K562 (cell line): Measurements from ENCODE around the gene CCDC159. TPM values are rescaled to one million over a fixed set of nuclear protein-coding genes. Genes with fewer than 3 reads are reported as not detected.

ENCODE experiments used
- ATAC-seq: fragments of 200-7000 bp; cut with Tn5 transposase; 3 replicates; pipeline ENCODE4 v1.9.1; 2020; ENCODE audit warnings: moderate library complexity
- BruUV-seq: library from RNA; stranded (reverse); fragments of 400-500 nt; replicated peaks from 2 replicates; lab custom pipeline; 2021; lab: Mats Ljungman, UMichigan
- CTCF ChIA-PET: fragments of 300-600 bp; formaldehyde crosslinking; extraction: SDS; loops from one replicate; lab custom pipeline; 2021; ENCODE audit warnings: low intra/inter-chr PET ratio; lab: Yijun Ruan, JAX
- POLR2A ChIA-PET: fragments of 300-600, 350-650 bp; sonication (Branson Sonifier 250); formaldehyde crosslinking; extraction: SDS; loops from one replicate; lab custom pipeline; 2021; ENCODE audit warnings: antibody characterized with exemption, inconsistent platforms; lab: Yijun Ruan, JAX
- DNase-seq, 4 experiments: peaks; one replicate each; pipeline versions ENCODE4 v3.0.0 to v3.0.0-alpha.2; 2011 to 2018; ENCODE audit warnings: low spot score in 3 of 4, mixed read lengths in 3 of 4; ENCODE audit errors: extremely low read depth in 1 of 4
- FAIRE-seq: peaks from 2 replicates; lab custom pipeline; 2011; peaks lifted over from hg19 to GRCh38; lab: Jason Lieb, UNC
- H2AFZ ChIP-seq: 2 replicates; pipeline ENCODE4 v1.6.0; 2011; ENCODE audit warnings: low read depth, low read length, control low read depth, inconsistent platforms
- H3K27ac ChIP-seq: fragments of 200-600 bp; 3 replicates; pipeline ENCODE4 v1.8.0; 2011; ENCODE audit warnings: low read depth, mild to moderate bottlenecking, control low read depth, inconsistent platforms, low read length, moderate library complexity, mixed read lengths; ENCODE audit errors: extremely low read depth
- H3K27me3 ChIP-seq, 2 experiments: fragments of 300-600 bp in 1 of 2; 2 replicates in 1 of 2; 3 replicates in 1 of 2; pipeline versions ENCODE4 v1.6.0 to v1.8.0; 2011; ENCODE audit warnings: inconsistent platforms in 2 of 2, low read length in 2 of 2, mild to moderate bottlenecking in 1 of 2, mixed read lengths in 1 of 2, moderate library complexity in 1 of 2; ENCODE audit not compliant: control insufficient read depth in 2 of 2, insufficient read depth in 2 of 2
- H3K36me3 ChIP-seq: fragments of 300-600 bp; 3 replicates; pipeline ENCODE4 v1.8.0; 2011; ENCODE audit warnings: mild to moderate bottlenecking, low read length, inconsistent platforms; ENCODE audit not compliant: control insufficient read depth, insufficient read depth
- H3K4me1 ChIP-seq, 2 experiments: fragments of 200-600 bp in 1 of 2; replicated peaks in 1 of 2; 2 replicates in 1 of 2; 3 replicates in 1 of 2; pipeline versions ENCODE4 v1.5.1 to v1.8.0; 2011; ENCODE audit warnings: inconsistent platforms in 2 of 2, low read length in 2 of 2, mild to moderate bottlenecking in 1 of 2, mixed read lengths in 1 of 2, moderate library complexity in 1 of 2; ENCODE audit not compliant: control insufficient read depth in 2 of 2, insufficient read depth in 2 of 2
- H3K4me2 ChIP-seq: 2 replicates; pipeline ENCODE4 v1.6.1; 2011; ENCODE audit warnings: low read length, control low read depth, inconsistent platforms, mixed read lengths; ENCODE audit not compliant: insufficient read depth
- H3K4me3 ChIP-seq: fragments of 200-600 bp; sonication (generic), shearing (Covaris generic); 2 replicates; pipeline ENCODE4 v1.5.1; 2016; ENCODE audit warnings: control low read depth, inconsistent platforms
- H3K79me2 ChIP-seq: fragments of 200-600 bp; 3 replicates; pipeline ENCODE4 v1.8.0; 2011; ENCODE audit warnings: low read length, inconsistent platforms; ENCODE audit not compliant: control insufficient read depth, insufficient read depth
- H3K9ac ChIP-seq, 2 experiments: 2 replicates each; pipeline versions ENCODE4 v1.6.0 to v1.6.1; 2011; ENCODE audit warnings: low read depth in 2 of 2, low read length in 2 of 2, control low read depth in 1 of 2, inconsistent platforms in 1 of 2, mild to moderate bottlenecking in 1 of 2, mixed read lengths in 1 of 2; ENCODE audit not compliant: insufficient read depth in 1 of 2
- H3K9me1 ChIP-seq: one replicate; pipeline ENCODE4 v1.6.0; 2011; ENCODE audit warnings: inconsistent platforms, mild to moderate bottlenecking, low read length, moderate library complexity; ENCODE audit not compliant: control insufficient read depth, insufficient read depth
- H3K9me3 ChIP-seq: replicated peaks from 2 replicates; pipeline ENCODE4 v1.5.1; 2011; ENCODE audit warnings: low read depth, low read length, inconsistent platforms; ENCODE audit not compliant: control insufficient read depth, insufficient read depth
- H4K20me1 ChIP-seq: replicated peaks from 2 replicates; pipeline ENCODE4 v1.6.1; 2011; ENCODE audit warnings: low read length, inconsistent platforms, mixed read lengths; ENCODE audit not compliant: control insufficient read depth, insufficient read depth
- DNMT1 ChIP-seq: fragments of 450-650 bp; IDR thresholded peaks from 2 replicates; pipeline ENCODE4 v1.6.1; 2016; ENCODE audit warnings: antibody characterized with exemption, mild to moderate bottlenecking
- HDAC1 ChIP-seq, 2 experiments: fragments of 450-650 bp; IDR thresholded peaks; 2 replicates each; pipeline ENCODE4 v1.6.1; 2016 to 2017; ENCODE audit warnings: inconsistent platforms in 1 of 2, mild to moderate bottlenecking in 1 of 2, moderate library complexity in 1 of 2
- HLTF ChIP-seq: fragments of 450-650 bp; IDR thresholded peaks from 2 replicates; pipeline ENCODE4 v1.6.1; 2016
- MTA3 ChIP-seq: fragments of 450-650 bp; formaldehyde crosslinking; IDR thresholded peaks from 2 replicates; pipeline ENCODE4 v1.6.1; 2017; ENCODE audit warnings: mild to moderate bottlenecking, borderline replicate concordance
- PHB ChIP-seq: fragments of 250-450 bp; sonication (Bioruptor Pico); IDR thresholded peaks from 2 replicates; pipeline ENCODE4 v1.5.0; 2021
- RFX5 ChIP-seq: IDR thresholded peaks from 2 replicates; pipeline ENCODE4 v1.6.1; 2011; ENCODE audit warnings: low read depth, mild to moderate bottlenecking, improper control_type of control experiment, low read length
- SAFB ChIP-seq: fragments of 200-400 bp; formaldehyde crosslinking; IDR thresholded peaks from 2 replicates; pipeline ENCODE4 v1.6.1; 2017; ENCODE audit warnings: low read depth, low read length, borderline replicate concordance
- WGBS: fragments of 100-300 bp; shearing (Covaris generic); methylation state at CpG from one replicate; pipeline ENCODE4 v1.1.6; 2016; ENCODE audit warnings: low coverage, mixed read lengths; ENCODE audit not compliant: insufficient coverage; ENCODE audit errors: missing lambda C conversion rate; 5-methylcytosine and 5-hydroxymethylcytosine counted together
- in situ Hi-C: fragments of 300-500 bp; cut with MboI; formaldehyde crosslinking; loops from 4 replicates; pipeline ENCODE4 v1.15.0; 2018; ENCODE audit warnings: inconsistent platforms, mixed read lengths
- intact Hi-C: fragments of 100-400 bp; cut with micrococcal nuclease; formaldehyde crosslinking; loops from 2 replicates; pipeline ENCODE4 v1.14.2; 2022
- polyA plus RNA-seq, 8 experiments: library from polyadenylated mRNA; depleted of rRNA in 4 of 8; stranded (reverse) in 5 of 8; unstranded in 3 of 8; fragments of >200 nt; fragmentation: Nextera tagmentation in 2 of 8; fragmentation: Illumina TruSeq in 1 of 8; extraction: Ambion mirVana in 2 of 8; extraction: Trizol in 1 of 8; gene quantifications; 2 replicates each; pipeline versions ENCODE4 v1.2.1 to v1.2.3, GENCODE V29; 2011 to 2014; ENCODE audit warnings: inconsistent platforms in 1 of 8, missing spikeins in 1 of 8
- total RNA-seq, 7 experiments: library from RNA; depleted of rRNA in 6 of 7; stranded (reverse); fragments of >200 nt in 6 of 7; fragmentation: Illumina TruSeq in 2 of 7; extraction: Trizol in 2 of 7; gene quantifications; 2 replicates each; pipeline versions ENCODE4 v1.2.1 to v1.2.3, GENCODE V29; 2011 to 2021; ENCODE audit warnings: low replicate concordance in 1 of 7
- TF ChIP-seq, protein P1 (sequence below): sonication (generic); formaldehyde crosslinking; IDR thresholded peaks from 2 replicates; pipeline ENCODE4 v1.8.0; 2022; ENCODE audit warnings: missing genetic modification reagents, mild to moderate bottlenecking, borderline replicate concordance
- TF ChIP-seq, protein P2 (sequence below), 2 experiments: fragments of 450-650 bp; IDR thresholded peaks; 2 replicates each; pipeline ENCODE4 v1.6.1; 2016
- TF ChIP-seq, protein P3 (sequence below): fragments of 250-450 bp; sonication (Bioruptor Pico); IDR thresholded peaks from 2 replicates; pipeline ENCODE4 v1.5.1; 2021; ENCODE audit warnings: mild to moderate bottlenecking
- TF ChIP-seq, protein P4 (sequence below): fragments of 450-650 bp; IDR thresholded peaks from 2 replicates; pipeline ENCODE4 v1.6.1; 2016; ENCODE audit warnings: mild to moderate bottlenecking
- TF ChIP-seq, protein P5 (sequence below): sonication (generic); formaldehyde crosslinking; IDR thresholded peaks from 2 replicates; pipeline ENCODE4 v1.8.0; 2022; ENCODE audit warnings: mild to moderate bottlenecking, missing genetic modification reagents
- TF ChIP-seq, protein P6 (sequence below): fragments of 450-650 bp; formaldehyde crosslinking; IDR thresholded peaks from 2 replicates; pipeline ENCODE4 v1.4.0; 2022; ENCODE audit warnings: mild to moderate bottlenecking, moderate library complexity

Gene CCDC159
- total and polyA plus RNA-seq, 9 of the 15 experiments (the other 6 are each of a cell fraction or from before 2014, with no cell fraction given), result 0.68 to 10.1 (median 4.7) TPM

DNA sequence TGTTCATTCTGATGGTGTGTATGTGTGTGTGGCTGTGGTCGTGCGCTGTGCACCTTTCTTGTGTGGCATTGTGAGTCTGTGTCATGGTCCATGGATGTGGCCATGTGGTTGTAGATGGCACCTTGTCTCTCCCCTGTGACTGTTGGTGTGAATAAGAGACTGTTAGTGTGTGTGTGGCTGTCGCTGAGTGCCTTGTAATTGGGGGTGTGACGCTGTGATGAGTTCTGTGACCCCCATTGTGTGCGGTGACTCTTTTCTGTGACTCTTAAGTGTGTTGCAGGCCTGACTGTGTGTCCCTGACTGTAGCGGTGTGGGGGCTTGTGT lies 9.7 kb downstream of the CCDC159 start:
- Histone ChIP-seq H3K79me2 (peaks cover 6% of the 10 kb centered on the region; the same call in 1 of the 3 replicates), H3K4me2 (peak overlapping the region; percentile 94), H3K9me3 (no peaks in the 10 kb centered on the region), H3K36me3 (no peaks in the 10 kb centered on the region; the same call in 2 of the 3 replicates), H4K20me1 (no peaks in the 10 kb centered on the region), H3K27me3 (no peaks in the 10 kb centered on the region), H3K4me1 (peaks cover 27 to 64% of the 10 kb centered on the region in 2 experiments), H3K27ac (no peak overlapping the region; the same call in 2 of the 3 replicates), H2AFZ (peak overlapping the region; percentile 70; the same call in 1 of the 2 replicates), H3K4me3 (peak overlapping the region; percentile 57), H3K9me1 (no peaks in the 10 kb centered on the region), H3K9ac (peak overlapping the region; percentile 51 to 91; a peak in 3 of 4 replicates)
- no peak for DNase-seq
- no peak for ATAC-seq
- in situ Hi-C loops, result no loop called here
- CTCF ChIA-PET, result no interaction called here
- 76% methylated on average over 4 of the region's 6 CpGs for WGBS
- intact Hi-C loops, result no loop called here
- POLR2A ChIA-PET, result no interaction called here
- BruUV-seq, result TSS peak; percentile 64
- no peak for FAIRE-seq
- no peak for TF ChIP-seq RFX5
- TF ChIP-seq, protein P1, sequence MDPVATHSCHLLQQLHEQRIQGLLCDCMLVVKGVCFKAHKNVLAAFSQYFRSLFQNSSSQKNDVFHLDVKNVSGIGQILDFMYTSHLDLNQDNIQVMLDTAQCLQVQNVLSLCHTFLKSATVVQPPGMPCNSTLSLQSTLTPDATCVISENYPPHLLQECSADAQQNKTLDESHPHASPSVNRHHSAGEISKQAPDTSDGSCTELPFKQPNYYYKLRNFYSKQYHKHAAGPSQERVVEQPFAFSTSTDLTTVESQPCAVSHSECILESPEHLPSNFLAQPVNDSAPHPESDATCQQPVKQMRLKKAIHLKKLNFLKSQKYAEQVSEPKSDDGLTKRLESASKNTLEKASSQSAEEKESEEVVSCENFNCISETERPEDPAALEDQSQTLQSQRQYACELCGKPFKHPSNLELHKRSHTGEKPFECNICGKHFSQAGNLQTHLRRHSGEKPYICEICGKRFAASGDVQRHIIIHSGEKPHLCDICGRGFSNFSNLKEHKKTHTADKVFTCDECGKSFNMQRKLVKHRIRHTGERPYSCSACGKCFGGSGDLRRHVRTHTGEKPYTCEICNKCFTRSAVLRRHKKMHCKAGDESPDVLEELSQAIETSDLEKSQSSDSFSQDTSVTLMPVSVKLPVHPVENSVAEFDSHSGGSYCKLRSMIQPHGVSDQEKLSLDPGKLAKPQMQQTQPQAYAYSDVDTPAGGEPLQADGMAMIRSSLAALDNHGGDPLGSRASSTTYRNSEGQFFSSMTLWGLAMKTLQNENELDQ (CRISPR knock-in tag), result no peak
- TF ChIP-seq, protein P2, sequence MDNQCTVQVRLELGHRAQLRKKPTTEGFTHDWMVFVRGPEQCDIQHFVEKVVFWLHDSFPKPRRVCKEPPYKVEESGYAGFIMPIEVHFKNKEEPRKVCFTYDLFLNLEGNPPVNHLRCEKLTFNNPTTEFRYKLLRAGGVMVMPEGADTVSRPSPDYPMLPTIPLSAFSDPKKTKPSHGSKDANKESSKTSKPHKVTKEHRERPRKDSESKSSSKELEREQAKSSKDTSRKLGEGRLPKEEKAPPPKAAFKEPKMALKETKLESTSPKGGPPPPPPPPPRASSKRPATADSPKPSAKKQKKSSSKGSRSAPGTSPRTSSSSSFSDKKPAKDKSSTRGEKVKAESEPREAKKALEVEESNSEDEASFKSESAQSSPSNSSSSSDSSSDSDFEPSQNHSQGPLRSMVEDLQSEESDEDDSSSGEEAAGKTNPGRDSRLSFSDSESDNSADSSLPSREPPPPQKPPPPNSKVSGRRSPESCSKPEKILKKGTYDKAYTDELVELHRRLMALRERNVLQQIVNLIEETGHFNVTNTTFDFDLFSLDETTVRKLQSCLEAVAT (IDR thresholded peaks at IDR 0.05), result 0 out of 4 replicates have a peak, but pooled peaks have one; percentile 0 to 9
- TF ChIP-seq, protein P3, sequence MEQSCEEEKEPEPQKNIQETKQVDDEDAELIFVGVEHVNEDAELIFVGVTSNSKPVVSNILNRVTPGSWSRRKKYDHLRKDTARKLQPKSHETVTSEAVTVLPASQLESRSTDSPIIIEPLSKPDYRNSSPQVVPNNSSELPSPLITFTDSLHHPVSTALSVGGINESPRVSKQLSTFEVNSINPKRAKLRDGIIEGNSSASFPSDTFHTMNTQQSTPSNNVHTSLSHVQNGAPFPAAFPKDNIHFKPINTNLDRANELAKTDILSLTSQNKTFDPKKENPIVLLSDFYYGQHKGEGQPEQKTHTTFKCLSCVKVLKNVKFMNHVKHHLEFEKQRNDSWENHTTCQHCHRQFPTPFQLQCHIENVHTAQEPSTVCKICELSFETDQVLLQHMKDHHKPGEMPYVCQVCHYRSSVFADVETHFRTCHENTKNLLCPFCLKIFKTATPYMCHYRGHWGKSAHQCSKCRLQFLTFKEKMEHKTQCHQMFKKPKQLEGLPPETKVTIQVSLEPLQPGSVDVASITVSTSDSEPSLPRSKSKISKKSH (CRISPR knock-in tag), result no peak
- 0 out of 2 replicates have a peak, but pooled peaks have one; percentile 1 for TF ChIP-seq HLTF
- TF ChIP-seq, protein P4, sequence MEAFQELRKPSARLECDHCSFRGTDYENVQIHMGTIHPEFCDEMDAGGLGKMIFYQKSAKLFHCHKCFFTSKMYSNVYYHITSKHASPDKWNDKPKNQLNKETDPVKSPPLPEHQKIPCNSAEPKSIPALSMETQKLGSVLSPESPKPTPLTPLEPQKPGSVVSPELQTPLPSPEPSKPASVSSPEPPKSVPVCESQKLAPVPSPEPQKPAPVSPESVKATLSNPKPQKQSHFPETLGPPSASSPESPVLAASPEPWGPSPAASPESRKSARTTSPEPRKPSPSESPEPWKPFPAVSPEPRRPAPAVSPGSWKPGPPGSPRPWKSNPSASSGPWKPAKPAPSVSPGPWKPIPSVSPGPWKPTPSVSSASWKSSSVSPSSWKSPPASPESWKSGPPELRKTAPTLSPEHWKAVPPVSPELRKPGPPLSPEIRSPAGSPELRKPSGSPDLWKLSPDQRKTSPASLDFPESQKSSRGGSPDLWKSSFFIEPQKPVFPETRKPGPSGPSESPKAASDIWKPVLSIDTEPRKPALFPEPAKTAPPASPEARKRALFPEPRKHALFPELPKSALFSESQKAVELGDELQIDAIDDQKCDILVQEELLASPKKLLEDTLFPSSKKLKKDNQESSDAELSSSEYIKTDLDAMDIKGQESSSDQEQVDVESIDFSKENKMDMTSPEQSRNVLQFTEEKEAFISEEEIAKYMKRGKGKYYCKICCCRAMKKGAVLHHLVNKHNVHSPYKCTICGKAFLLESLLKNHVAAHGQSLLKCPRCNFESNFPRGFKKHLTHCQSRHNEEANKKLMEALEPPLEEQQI, result no peak
- TF ChIP-seq HDAC1 (IDR thresholded peaks at IDR 0.05), result peak in 1 of 2 experiments; percentile 13; a peak in 1 of 4 replicates
- TF ChIP-seq, protein P5, sequence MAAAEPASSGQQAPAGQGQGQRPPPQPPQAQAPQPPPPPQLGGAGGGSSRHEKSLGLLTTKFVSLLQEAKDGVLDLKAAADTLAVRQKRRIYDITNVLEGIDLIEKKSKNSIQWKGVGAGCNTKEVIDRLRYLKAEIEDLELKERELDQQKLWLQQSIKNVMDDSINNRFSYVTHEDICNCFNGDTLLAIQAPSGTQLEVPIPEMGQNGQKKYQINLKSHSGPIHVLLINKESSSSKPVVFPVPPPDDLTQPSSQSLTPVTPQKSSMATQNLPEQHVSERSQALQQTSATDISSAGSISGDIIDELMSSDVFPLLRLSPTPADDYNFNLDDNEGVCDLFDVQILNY (CRISPR knock-in tag), result no peak
- no peak for TF ChIP-seq PHB (CRISPR knock-in tag)
- TF ChIP-seq MTA3, result no peak
- no peak for TF ChIP-seq DNMT1
- TF ChIP-seq, protein P6, sequence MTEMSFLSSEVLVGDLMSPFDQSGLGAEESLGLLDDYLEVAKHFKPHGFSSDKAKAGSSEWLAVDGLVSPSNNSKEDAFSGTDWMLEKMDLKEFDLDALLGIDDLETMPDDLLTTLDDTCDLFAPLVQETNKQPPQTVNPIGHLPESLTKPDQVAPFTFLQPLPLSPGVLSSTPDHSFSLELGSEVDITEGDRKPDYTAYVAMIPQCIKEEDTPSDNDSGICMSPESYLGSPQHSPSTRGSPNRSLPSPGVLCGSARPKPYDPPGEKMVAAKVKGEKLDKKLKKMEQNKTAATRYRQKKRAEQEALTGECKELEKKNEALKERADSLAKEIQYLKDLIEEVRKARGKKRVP (CRISPR knock-in tag), result no peak
- no peak for TF ChIP-seq SAFB
